ENCODE measurements around the gene MAST2. TPM values are rescaled to one million over a fixed set of nuclear protein-coding genes. Genes with fewer than 3 reads are reported as not detected.
"Not testable (repeated sequence)": the region's sequence is repeated elsewhere in the genome, so short reads cannot be mapped to it uniquely, and the experiment has no call there.

Gene MAST2
- total RNA-seq, 1 donor from 2014 or later = 55.0 TPM

GRCh38 chr1:46030876-46031660, 227.7 kb downstream of the MAST2 start:
- no peak for ATAC-seq
- intact Hi-C loops (cut with DNase I) = no loop called here
- no peak for DNase-seq (ENCODE audit: low spot score)

GRCh38 chr1:46034601-46035516, 231.4 kb downstream of the MAST2 start:
- DNase-seq (ENCODE audit: low spot score) (no peak), ATAC-seq (no peak)
- intact Hi-C loops (cut with DNase I) = loop anchor here (5.0 kb wide), 1 partner anchor 187 kb away; no protein-coding TSS in a partner anchor

- DNase-seq (ENCODE audit: low spot score) (peak; percentile 92), ATAC-seq (peak; percentile 85)
- intact Hi-C loops (cut with DNase I) = loop anchor here (2.0 to 5.0 kb wide), 2 partner anchors 142 to 185 kb away; no protein-coding TSS in a partner anchor
These were observed 233.8 kb downstream of the MAST2 start for GRCh38 chr1:46036894-46037839.

- intact Hi-C loops (cut with DNase I) = loop anchor here (5.0 kb wide), 1 partner anchor 183 kb away; no protein-coding TSS in a partner anchor
- DNase-seq (ENCODE audit: low spot score) = no peak
- no peak for ATAC-seq
These were observed 236.2 kb downstream of the MAST2 start for GRCh38 chr1:46039571-46040052.

GRCh38 chr1:46041551-46041950, 238.1 kb downstream of the MAST2 start:
- ATAC-seq (no peak), DNase-seq (ENCODE audit: low spot score) (no peak)
- intact Hi-C loops (cut with DNase I) = no loop called here

GRCh38 chr1:46041974-46042373, 238.6 kb downstream of the MAST2 start:
- ATAC-seq (no peak), DNase-seq (ENCODE audit: low spot score) (no peak)
- intact Hi-C loops (cut with DNase I) = no loop called here

GRCh38 chr1:46043458-46044017, 240.1 kb downstream of the MAST2 start:
- no peak for ATAC-seq
- intact Hi-C loops (cut with DNase I) = no loop called here

GRCh38 chr1:46044116-46044515, 240.7 kb downstream of the MAST2 start:
- DNase-seq (ENCODE audit: low spot score) = no peak
- ATAC-seq = no peak
- intact Hi-C loops (cut with DNase I) = no loop called here

More at GRCh38 chr1:46043458-46044017, 240.1 kb downstream of the MAST2 start:
- DNase-seq (ENCODE audit: low spot score) = no peak

GRCh38 chr1:46053734-46054133, 250.3 kb downstream of the MAST2 start:
- ATAC-seq = no peak
- intact Hi-C loops (cut with DNase I) = no loop called here

GRCh38 chr1:46056325-46056724, 252.9 kb downstream of the MAST2 start:
- DNase-seq (ENCODE audit: low spot score) (no peak), ATAC-seq (no peak)
- intact Hi-C loops (cut with DNase I) = no loop called here

More at GRCh38 chr1:46053734-46054133, 250.3 kb downstream of the MAST2 start:
- DNase-seq (ENCODE audit: low spot score) = no peak

GRCh38 chr1:46057215-46057614, 253.8 kb downstream of the MAST2 start:
- intact Hi-C loops (cut with DNase I); DNase-seq (ENCODE audit: low spot score); ATAC-seq: not testable (repeated sequence)

GRCh38 chr1:46057781-46058180, 254.4 kb downstream of the MAST2 start:
- no peak for DNase-seq (ENCODE audit: low spot score)
- intact Hi-C loops (cut with DNase I) = no loop called here
- ATAC-seq = no peak

- intact Hi-C loops (cut with DNase I) = no loop called here
- DNase-seq (ENCODE audit: low spot score) = no peak
- ATAC-seq = no peak
These were observed 255.5 kb downstream of the MAST2 start for GRCh38 chr1:46058936-46059335.

- ATAC-seq (no peak), DNase-seq (ENCODE audit: low spot score) (no peak)
- intact Hi-C loops (cut with DNase I) = no loop called here
These were observed 257.7 kb downstream of the MAST2 start for GRCh38 chr1:46061146-46061545.

GRCh38 chr1:46062651-46063319, 259.4 kb downstream of the MAST2 start:
- ATAC-seq = no peak
- intact Hi-C loops (cut with DNase I) = no loop called here
- no peak for DNase-seq (ENCODE audit: low spot score)

GRCh38 chr1:46064708-46065107, 261.3 kb downstream of the MAST2 start:
- ATAC-seq = no peak
- no peak for DNase-seq (ENCODE audit: low spot score)
- intact Hi-C loops (cut with DNase I) = no loop called here

GRCh38 chr1:46065405-46065804, 262.0 kb downstream of the MAST2 start:
- no peak for DNase-seq (ENCODE audit: low spot score)
- intact Hi-C loops (cut with DNase I) = no loop called here
- no peak for ATAC-seq

- intact Hi-C loops (cut with DNase I) = no loop called here
- ATAC-seq = no peak
These were observed 264.2 kb downstream of the MAST2 start for GRCh38 chr1:46067652-46068051.

More at GRCh38 chr1:46067652-46068051, 264.2 kb downstream of the MAST2 start:
- DNase-seq (ENCODE audit: low spot score) = no peak

Data from sciatic nerve (tissue), 2 donors.